PC-3 (cell line): ENCODE measurements around the gene PIK3C3. TPM values are rescaled to one million over a fixed set of nuclear protein-coding genes. Genes with fewer than 3 reads are reported as not detected.

Experiments
- ATAC-seq: fragments of 200-7000 bp; cut with Tn5 transposase; 2 replicates; pipeline ENCODE4 v1.9.1; 2020; ENCODE audit warnings: mild to moderate bottlenecking, moderate library complexity
- BruUV-seq: library from RNA; stranded (reverse); fragments of 400-500 nt; replicated peaks from 2 replicates; lab custom pipeline; 2021; lab: Mats Ljungman, UMichigan
- CTCF ChIA-PET: fragments of 300-600 bp; sonication (Branson Sonifier 250); formaldehyde crosslinking; loops from one replicate; lab custom pipeline; 2022; ENCODE audit warnings: antibody characterized with exemption; lab: Charles Lee
- POLR2A ChIA-PET: fragments of 300-600 bp; sonication (Branson Sonifier 250); formaldehyde crosslinking; loops from one replicate; lab custom pipeline; 2022; ENCODE audit warnings: antibody characterized with exemption; ENCODE audit not compliant: unreplicated experiment; lab: Charles Lee
- DNase-seq: peaks from one replicate; pipeline ENCODE4 v3.0.0-alpha.2; 2015
- H2AFZ ChIP-seq: fragments of 300-600 bp; sonication (generic); 2 replicates; pipeline ENCODE4 v1.6.0; 2016; ENCODE audit warnings: antibody characterized with exemption, low read length
- H3F3A ChIP-seq: fragments of 300-600 bp; sonication (generic); one replicate; pipeline ENCODE4 v1.6.0; 2017; ENCODE audit warnings: antibody characterized with exemption, low read length, control low read depth, mild to moderate bottlenecking; ENCODE audit not compliant: unreplicated experiment
- H3K27ac ChIP-seq: fragments of 300-600 bp; sonication (generic); 2 replicates; pipeline ENCODE4 v1.5.1; 2016; ENCODE audit warnings: mild to moderate bottlenecking, low read length
- H3K27me3 ChIP-seq: fragments of 300-600 bp; sonication (generic); 2 replicates; pipeline ENCODE4 v1.6.1; 2016; ENCODE audit warnings: low read length, mixed read lengths
- H3K36me3 ChIP-seq: fragments of 300-600 bp; sonication (generic); 2 replicates; pipeline ENCODE4 v1.6.1; 2016; ENCODE audit warnings: low read depth, mixed run types, low read length, mixed read lengths
- H3K4me1 ChIP-seq: fragments of 300-600 bp; sonication (generic); 2 replicates; pipeline ENCODE4 v1.5.1; 2016; ENCODE audit warnings: low read length; ENCODE audit not compliant: insufficient read depth
- H3K4me2 ChIP-seq: fragments of 300-600 bp; sonication (generic); 2 replicates; pipeline ENCODE4 v1.6.0; 2016; ENCODE audit warnings: low read length
- H3K4me3 ChIP-seq: fragments of 300-600 bp; sonication (generic); 2 replicates; pipeline ENCODE4 v1.5.1; 2016; ENCODE audit warnings: mild to moderate bottlenecking, low read length, mixed read lengths
- H3K79me2 ChIP-seq: fragments of 300-600 bp; sonication (generic); 2 replicates; pipeline ENCODE4 v1.6.1; 2017; ENCODE audit warnings: low read length, mixed read lengths
- H3K9ac ChIP-seq: fragments of 300-600 bp; sonication (generic); 2 replicates; pipeline ENCODE4 v1.6.0; 2016; ENCODE audit warnings: mild to moderate bottlenecking, low read length
- H3K9me2 ChIP-seq: fragments of 300-600 bp; sonication (generic); replicated peaks from 2 replicates; pipeline ENCODE4 v1.6.1; 2016; ENCODE audit warnings: mixed run types, low read length, mixed read lengths
- H3K9me3 ChIP-seq: fragments of 300-600 bp; sonication (generic); 2 replicates; pipeline ENCODE4 v1.6.1; 2016; ENCODE audit warnings: low read length, mixed read lengths
- H4K20me1 ChIP-seq: fragments of 300-600 bp; sonication (generic); 2 replicates; pipeline ENCODE4 v1.6.1; 2016; ENCODE audit warnings: low read length, mixed read lengths
- EZH2 ChIP-seq: fragments of 300-600 bp; sonication (generic); IDR thresholded peaks from one replicate; pipeline ENCODE4 v1.6.1; 2017; ENCODE audit warnings: antibody characterized with exemption, mild to moderate bottlenecking, low read length; ENCODE audit not compliant: unreplicated experiment
- EZH2phosphoT487 ChIP-seq: fragments of 300-600 bp; sonication (generic); IDR thresholded peaks from 2 replicates; pipeline ENCODE4 v1.6.1; 2018; ENCODE audit warnings: mild to moderate bottlenecking, antibody characterized with exemption, low read length, borderline replicate concordance
- intact Hi-C: fragments of 100-400 bp; cut with micrococcal nuclease; formaldehyde crosslinking; loops from 2 replicates; pipeline ENCODE4 v1.9.0; 2023
- total RNA-seq: library from RNA; depleted of rRNA; stranded (reverse); fragments of >200 nt; gene quantifications from 2 replicates; pipeline ENCODE4 v1.2.3, GENCODE V29; 2014
- TF ChIP-seq, protein P1 (sequence below): fragments of 300-600 bp; sonication (generic); conservative IDR thresholded peaks from 2 replicates; pipeline ENCODE4 v1.5.1; 2017; ENCODE audit warnings: antibody characterized with exemption, low read depth, mild to moderate bottlenecking, low read length

PIK3C3 gene
- total RNA-seq, 1 experiment from 2014 or later = 25.9 TPM

DNA sequence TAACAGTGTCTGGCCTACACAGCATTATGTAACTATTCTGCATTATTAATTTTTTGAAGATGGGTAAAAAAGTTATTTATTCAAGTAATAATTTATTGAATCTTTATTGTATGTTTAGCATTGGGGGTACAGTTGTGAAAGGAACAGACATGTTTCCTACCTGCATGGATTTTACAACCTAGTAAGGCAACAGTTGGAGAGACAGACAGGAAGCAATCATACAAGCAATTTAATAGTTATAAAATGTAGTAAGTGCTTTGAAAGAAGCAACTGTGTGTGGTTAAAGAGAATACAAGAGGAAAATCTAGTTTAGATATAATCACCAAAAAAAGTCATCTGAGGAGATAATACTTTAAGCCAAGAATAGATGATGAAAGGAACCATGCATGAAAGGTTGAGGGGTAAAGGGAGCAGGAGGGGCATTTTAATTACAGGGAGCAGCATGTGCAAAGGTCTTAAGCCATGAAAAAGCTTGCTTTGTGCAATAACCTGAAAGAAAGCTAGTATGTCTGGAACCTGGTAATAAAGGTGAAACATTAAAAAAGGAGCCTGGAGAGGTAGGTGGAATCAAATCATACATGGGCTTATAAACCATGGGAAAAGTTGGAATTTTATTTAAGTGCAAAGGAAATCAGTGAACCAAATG is 140.8 kb downstream of the PIK3C3 start:
- Histone ChIP-seq H3F3A (no peaks in the 10 kb centered on the region), H3K27me3 (no peaks in the 10 kb centered on the region), H3K9me3 (no peaks in the 10 kb centered on the region), H3K27ac (no peak overlapping the region), H3K4me2 (no peak overlapping the region), H2AFZ (no peak overlapping the region), H3K9me2 (no peaks in the 10 kb centered on the region), H3K79me2 (no peaks in the 10 kb centered on the region), H3K9ac (no peak overlapping the region), H3K4me3 (no peak overlapping the region), H4K20me1 (no peaks in the 10 kb centered on the region), H3K36me3 (no peaks in the 10 kb centered on the region), H3K4me1 (no peaks in the 10 kb centered on the region)
- TF ChIP-seq, protein P1, sequence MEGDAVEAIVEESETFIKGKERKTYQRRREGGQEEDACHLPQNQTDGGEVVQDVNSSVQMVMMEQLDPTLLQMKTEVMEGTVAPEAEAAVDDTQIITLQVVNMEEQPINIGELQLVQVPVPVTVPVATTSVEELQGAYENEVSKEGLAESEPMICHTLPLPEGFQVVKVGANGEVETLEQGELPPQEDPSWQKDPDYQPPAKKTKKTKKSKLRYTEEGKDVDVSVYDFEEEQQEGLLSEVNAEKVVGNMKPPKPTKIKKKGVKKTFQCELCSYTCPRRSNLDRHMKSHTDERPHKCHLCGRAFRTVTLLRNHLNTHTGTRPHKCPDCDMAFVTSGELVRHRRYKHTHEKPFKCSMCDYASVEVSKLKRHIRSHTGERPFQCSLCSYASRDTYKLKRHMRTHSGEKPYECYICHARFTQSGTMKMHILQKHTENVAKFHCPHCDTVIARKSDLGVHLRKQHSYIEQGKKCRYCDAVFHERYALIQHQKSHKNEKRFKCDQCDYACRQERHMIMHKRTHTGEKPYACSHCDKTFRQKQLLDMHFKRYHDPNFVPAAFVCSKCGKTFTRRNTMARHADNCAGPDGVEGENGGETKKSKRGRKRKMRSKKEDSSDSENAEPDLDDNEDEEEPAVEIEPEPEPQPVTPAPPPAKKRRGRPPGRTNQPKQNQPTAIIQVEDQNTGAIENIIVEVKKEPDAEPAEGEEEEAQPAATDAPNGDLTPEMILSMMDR = no peak
- TF ChIP-seq EZH2phosphoT487 = no peak
- no peak for TF ChIP-seq EZH2
- intact Hi-C loops = no loop called here
- ChIA-PET CTCF (no interaction called here), POLR2A (no interaction called here)
- ATAC-seq (no peak), DNase-seq (no peak)
- no TSS peak for BruUV-seq

DNA sequence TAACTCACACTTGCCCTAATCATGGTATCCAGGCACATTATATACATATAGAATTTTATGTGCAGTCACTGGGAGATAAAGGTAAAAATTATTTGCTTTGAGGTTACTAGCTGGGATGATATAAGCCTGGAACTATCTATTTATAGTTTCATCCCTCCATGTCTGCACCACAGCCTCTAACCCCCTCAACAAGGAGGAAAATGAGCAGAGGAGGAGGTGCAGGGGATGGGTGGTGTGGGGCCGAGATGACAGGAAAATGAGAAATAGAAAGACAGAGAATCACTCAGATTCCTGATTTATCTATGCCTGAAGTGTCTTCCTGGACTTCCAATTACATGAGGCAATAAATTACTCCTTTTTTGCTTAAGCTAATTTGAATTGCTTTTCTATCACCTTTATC is 145.2 kb downstream of the PIK3C3 start:
- POLR2A ChIA-PET = no interaction called here
- intact Hi-C loops = no loop called here

DNA sequence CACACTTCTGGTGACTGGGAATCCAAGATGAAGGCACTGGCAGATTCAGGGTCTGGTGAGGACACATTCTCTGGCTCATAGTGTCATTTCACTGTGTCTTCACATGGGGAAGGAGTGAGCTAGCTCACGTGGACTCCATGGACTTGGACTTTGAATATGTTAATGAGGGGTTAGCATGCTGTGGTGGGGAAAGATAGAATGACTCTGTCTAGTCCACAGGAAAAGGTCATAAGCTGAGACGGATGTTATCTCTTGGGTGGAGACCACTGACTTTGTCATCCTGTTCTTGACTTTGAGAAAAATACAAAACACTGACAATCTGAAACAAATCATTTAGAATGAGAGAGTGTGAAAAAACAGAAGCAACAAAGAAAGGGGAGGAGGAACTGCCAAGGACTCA is 145.9 kb downstream of the PIK3C3 start:
- no TSS peak for BruUV-seq
- Histone ChIP-seq H3K4me2 (no peak overlapping the region), H3K9ac (no peak overlapping the region), H3K27ac (no peak overlapping the region), H3F3A (no peaks in the 10 kb centered on the region), H3K27me3 (no peaks in the 10 kb centered on the region), H3K4me3 (no peak overlapping the region), H3K79me2 (no peaks in the 10 kb centered on the region), H3K36me3 (no peaks in the 10 kb centered on the region), H3K9me2 (no peaks in the 10 kb centered on the region), H3K9me3 (no peaks in the 10 kb centered on the region), H4K20me1 (no peaks in the 10 kb centered on the region), H2AFZ (no peak overlapping the region), H3K4me1 (no peaks in the 10 kb centered on the region)
- TF ChIP-seq EZH2phosphoT487 (no peak), EZH2 (no peak)
- TF ChIP-seq, protein P1 = no peak
- ChIA-PET POLR2A (no interaction called here), CTCF (no interaction called here)
- no peak for DNase-seq
- intact Hi-C loops = no loop called here
- ATAC-seq = no peak

More for the DNA sequence above, 145.2 kb downstream of the PIK3C3 start:
- H3K4me2 ChIP-seq = no peak overlapping the region
- no peak for DNase-seq
- no peaks in the 10 kb centered on the region for H3K36me3 ChIP-seq
- no peak overlapping the region for H3K4me3 ChIP-seq
- H3K79me2 ChIP-seq = no peaks in the 10 kb centered on the region
- H4K20me1 ChIP-seq = no peaks in the 10 kb centered on the region
- no peak for ATAC-seq
- H3K4me1 ChIP-seq = no peaks in the 10 kb centered on the region
- no TSS peak for BruUV-seq
- CTCF ChIA-PET = no interaction called here
- TF ChIP-seq EZH2phosphoT487 (no peak), EZH2 (no peak)
- TF ChIP-seq, protein P1 = no peak
- H3K27me3 ChIP-seq = no peaks in the 10 kb centered on the region
- no peaks in the 10 kb centered on the region for H3F3A ChIP-seq
- no peak overlapping the region for H3K27ac ChIP-seq
- H2AFZ ChIP-seq = no peak overlapping the region
- no peak overlapping the region for H3K9ac ChIP-seq
- no peaks in the 10 kb centered on the region for H3K9me3 ChIP-seq
- H3K9me2 ChIP-seq = no peaks in the 10 kb centered on the region
